Heart right ventricle (tissue), 16 donors: Measurements from ENCODE around the gene SEMA3C. TPM values are rescaled to one million over a fixed set of nuclear protein-coding genes. Genes with fewer than 3 reads are reported as not detected.

Experiments
- ATAC-seq, 8 donors: fragments of 200-7000 bp; cut with Tn5 transposase; one replicate each; pipeline ENCODE4 v1.9.1; 2020; ENCODE audit warnings: mild to moderate bottlenecking in 8 of 8, moderate library complexity in 8 of 8, moderate number of reproducible peaks in 1 of 8
- DNase-seq, 2 donors: peaks; one replicate each; pipeline ENCODE4 v3.0.0-alpha.2; 2020
- H3K27ac ChIP-seq, 10 donors: fragments of 200-600 bp; sonication (generic) in 2 of 10; one replicate each; pipeline versions ENCODE4 v1.5.0 to v1.8.0; 2020 to 2022; ENCODE audit warnings: mild to moderate bottlenecking in 3 of 10
- H3K27me3 ChIP-seq, 7 donors: fragments of 200-600 bp; one replicate each; pipeline ENCODE4 v1.8.0; 2021 to 2022; ENCODE audit warnings: mild to moderate bottlenecking in 2 of 7
- H3K36me3 ChIP-seq, 9 donors: fragments of 200-600 bp; sonication (generic) in 1 of 9; one replicate each; pipeline versions ENCODE4 v1.5.0 to v1.8.0; 2020 to 2022; ENCODE audit warnings: mild to moderate bottlenecking in 2 of 9
- H3K4me1 ChIP-seq, 9 donors: fragments of 200-600 bp; sonication (generic) in 1 of 9; one replicate each; pipeline versions ENCODE4 v1.5.0 to v1.8.0; 2020 to 2022; ENCODE audit warnings: mild to moderate bottlenecking in 4 of 9
- H3K4me3 ChIP-seq, 10 donors: fragments of 200-600 bp; sonication (generic) in 2 of 10; one replicate each; pipeline versions ENCODE4 v1.5.0 to v1.8.0; 2020 to 2022; ENCODE audit warnings: mild to moderate bottlenecking in 7 of 10, moderate library complexity in 2 of 10
- H3K9me3 ChIP-seq, 11 donors: fragments of 200-600 bp in 10 of 11; sonication (generic) in 2 of 11; one replicate each; pipeline versions ENCODE4 v1.5.0 to v1.8.0; 2013 to 2022; ENCODE audit warnings: mild to moderate bottlenecking in 2 of 11, control low read depth in 1 of 11, moderate library complexity in 1 of 11
- CTCF ChIP-seq, 9 donors: fragments of 200-600 bp; sonication (generic) in 2 of 9; IDR thresholded peaks; one replicate each; pipeline versions ENCODE4 v1.5.0 to v1.8.0; 2021 to 2022; ENCODE audit warnings: antibody characterized with exemption in 9 of 9, mild to moderate bottlenecking in 5 of 9, moderate library complexity in 1 of 9
- WGBS, 2 donors: extraction: QIAGEN DNeasy Blood & Tissue Kit; methylation state at CpG; one replicate each; pipeline ENCODE4 v1.1.7; 2013; ENCODE audit warnings: inconsistent platforms in 1 of 2; 5-methylcytosine and 5-hydroxymethylcytosine counted together
- intact Hi-C, 10 donors: fragments of 100-400 bp; cut with DNase I; formaldehyde crosslinking; loops; one replicate each; pipeline versions ENCODE4 v1.11.1 to v1.14.2; 2022
- polyA plus RNA-seq, 2 donors: library from polyadenylated mRNA; stranded (reverse); fragments of 200-250 nt; gene quantifications; one replicate each; pipeline ENCODE4 v1.2.3, GENCODE V29; 2013
- total RNA-seq, 10 donors: library from RNA; stranded (reverse); fragmentation: NEBNext Ultra II Directional in 3 of 10; extraction: Animal tissue kit (Norgen Biotek cat#: 25700) in 3 of 10; gene quantifications; one replicate each; pipeline versions ENCODE4 v1.2.1 to v1.2.4, GENCODE V29; 2021 to 2023
- donor health status: Arrhythmogenic right ventricular cardiomyopathy.
- donor health status: ischemic (EF 13 %, LVEDD 7.1; RV severe dilation, severe dysfunction).
- donor health status: healthy with polysubstance abuse.
- donor health status: DM: no; HTN: yes; CAD: no.
- donor health status: DM: no; HTN: no; CAD: no.
- donor health status: ischemic (EF 25% LVEDD 6.9; RV normal size, moderate dysfunction).
- donor health status: ischemic (EF 25% LVEDD 5.7; RV mildly dilated, moderate dysfunction).
- donor health status: healthy.
- donor health status: DM: yes; HTN: yes; CAD: no.
- donor health status: Ischemic cardiomyopathy.
- donor health status: ischemic (EF 35%, LVEDD 5.7; RV mildly dilated, moderate dysfunction).
- donor health status: nonischemic (EF 11% LVEDD 7.7; RV severe dilation, severe dysfunction).
- donor health status: DM: yes; HTN: yes; CAD: no.
- donor health status: PGD.
- donor health status: ischemic (EF 29% LVEDD 5.4; RV normal size, mild dysfunction).
- donor health status: nonischemic (EF 23%, LVEDD 6.1; RV moderate dilation, normal function).

Gene SEMA3C
- total and polyA plus RNA-seq, 12 donors: 14.5 to 83.2 (median 57.3) TPM

GRCh38 chr7:80856769-80857168, 62.1 kb downstream of the SEMA3C start:
- peak overlapping the region in 1 of 10 donors; percentile 15 for H3K27ac ChIP-seq

DNA sequence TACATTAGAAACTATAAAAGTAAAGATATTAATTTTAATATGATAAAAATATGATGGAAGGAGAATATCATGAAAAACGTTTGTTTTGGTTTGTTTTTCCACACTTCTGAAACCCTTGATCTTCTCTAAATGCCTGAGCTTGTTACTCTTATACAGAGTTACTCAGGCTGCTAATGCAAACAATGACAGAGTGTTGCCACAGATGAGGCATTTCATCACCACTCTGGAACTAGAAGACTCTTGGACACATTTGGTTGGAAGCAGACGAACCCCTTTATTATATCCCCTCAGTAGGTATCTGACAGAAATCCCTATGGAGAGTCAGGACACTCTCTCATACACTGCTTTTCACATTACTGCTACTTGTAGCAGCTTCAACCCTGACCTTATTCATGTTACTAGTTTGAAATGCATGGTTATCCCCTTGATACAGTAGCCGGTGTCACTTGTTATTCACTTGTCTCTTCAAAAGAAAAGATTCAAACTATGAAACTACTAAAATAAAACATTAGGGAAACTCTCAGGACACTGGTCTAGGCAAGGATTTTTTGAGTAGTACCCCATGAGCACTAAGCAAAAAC, 66.9 kb downstream of the SEMA3C start:
- no peak overlapping the region for H3K4me3 ChIP-seq
- H3K27ac ChIP-seq: peak overlapping the region in 1 of 10 donors; percentile 39
- ATAC-seq (peak in 5 of 8 donors; percentile 33 to 69 (median 60)), DNase-seq (no peak)
- no peak for TF ChIP-seq CTCF (IDR thresholded peaks at IDR 0.05)
- no peaks in the 10 kb centered on the region for H3K36me3 ChIP-seq
- intact Hi-C loops: no loop called here
- no peaks in the 10 kb centered on the region for H3K9me3 ChIP-seq
- WGBS, 2 donors: 38 to 46% methylated on average over 3 of the region's 3 CpGs
- no peaks in the 10 kb centered on the region for H3K27me3 ChIP-seq
- peaks cover 0 to 20% (median 0%) of the 10 kb centered on the region in 9 donors for H3K4me1 ChIP-seq

More at GRCh38 chr7:80856769-80857168, 62.1 kb downstream of the SEMA3C start:
- Histone ChIP-seq H3K4me3 (no peak overlapping the region), H3K36me3 (no peaks in the 10 kb centered on the region), H3K4me1 (peaks cover 0 to 33% (median 5%) of the 10 kb centered on the region in 9 donors), H3K9me3 (peaks cover 0 to 2% (median 0%) of the 10 kb centered on the region in 11 donors), H3K27me3 (no peaks in the 10 kb centered on the region)
- WGBS, 2 donors: 75 to 76% methylated on average over 3 of the region's 3 CpGs
- intact Hi-C loops: no loop called here
- DNase-seq (no peak), ATAC-seq (no peak)
- no peak for TF ChIP-seq CTCF (IDR thresholded peaks at IDR 0.05)

GRCh38 chr7:80848841-80849240, 70.0 kb downstream of the SEMA3C start:
- no peaks in the 10 kb centered on the region for H3K36me3 ChIP-seq
- H3K4me1 ChIP-seq: peaks cover 0 to 6% (median 0%) of the 10 kb centered on the region in 9 donors
- WGBS, 2 donors: 59 to 61% methylated on average over 5 of the region's 5 CpGs
- no peak for ATAC-seq
- H3K27ac ChIP-seq: no peak overlapping the region
- intact Hi-C loops: no loop called here
- DNase-seq: no peak
- no peak overlapping the region for H3K4me3 ChIP-seq
- no peaks in the 10 kb centered on the region for H3K9me3 ChIP-seq
- TF ChIP-seq CTCF (IDR thresholded peaks at IDR 0.05): no peak
- no peaks in the 10 kb centered on the region for H3K27me3 ChIP-seq

DNA sequence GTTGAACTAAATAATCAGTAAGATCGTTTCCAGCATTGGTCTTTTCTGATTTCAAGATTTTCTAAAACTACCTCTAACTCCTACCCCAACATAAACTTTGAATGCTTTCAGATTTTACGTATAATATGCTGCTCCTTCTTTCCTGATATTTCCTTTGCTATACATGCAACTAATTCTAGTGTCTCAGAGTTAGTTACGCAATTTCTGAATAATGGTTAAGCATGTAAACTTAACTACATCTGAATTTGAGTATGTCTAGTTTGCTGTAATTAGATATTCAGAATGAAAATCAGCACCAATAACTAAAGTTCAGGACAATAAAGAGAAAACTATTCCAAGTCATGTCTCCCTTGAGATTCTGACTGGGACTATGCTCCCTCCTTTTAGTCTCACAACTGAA, 71.0 kb downstream of the SEMA3C start:
- Histone ChIP-seq H3K27ac (no peak overlapping the region), H3K27me3 (no peaks in the 10 kb centered on the region), H3K36me3 (no peaks in the 10 kb centered on the region), H3K4me3 (no peak overlapping the region), H3K4me1 (peaks cover 0 to 12% (median 4%) of the 10 kb centered on the region in 9 donors), H3K9me3 (no peaks in the 10 kb centered on the region)
- ATAC-seq (no peak), DNase-seq (no peak)
- intact Hi-C loops: no loop called here
- WGBS, 2 donors: 81 to 86% methylated on average over 3 of the region's 3 CpGs
- TF ChIP-seq CTCF (IDR thresholded peaks at IDR 0.05): no peak
